ENCODE measurements around the gene ATXN2L.
A peak's percentile ranks its signal among the peaks of the same experiment; 100 is the strongest.
"Not testable (repeated sequence)": the region's sequence is repeated elsewhere in the genome, so short reads cannot be mapped to it uniquely, and the experiment has no call there.

ATXN2L gene

DNA sequence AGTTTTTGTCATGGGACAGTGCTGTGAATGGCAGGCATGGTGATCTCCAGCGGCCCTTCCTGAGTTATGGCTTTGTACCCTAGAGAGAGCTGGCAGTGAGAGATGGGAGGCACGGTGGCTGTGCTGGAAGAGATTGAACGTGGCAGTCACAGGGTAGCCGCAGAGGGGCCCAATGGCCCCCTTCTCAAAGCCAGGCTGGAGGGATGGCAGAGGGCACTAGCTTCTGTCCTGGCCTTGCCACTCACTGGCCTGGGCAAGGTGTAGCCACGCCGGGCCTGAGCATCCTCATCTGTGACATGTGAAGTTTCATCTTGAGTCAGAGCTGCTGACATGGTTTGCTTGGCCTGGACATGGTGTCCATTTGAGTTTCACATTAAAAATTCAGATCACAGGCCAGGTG, 51.6 kb downstream of the ATXN2L start:
- no peak for DNase-seq

DNA sequence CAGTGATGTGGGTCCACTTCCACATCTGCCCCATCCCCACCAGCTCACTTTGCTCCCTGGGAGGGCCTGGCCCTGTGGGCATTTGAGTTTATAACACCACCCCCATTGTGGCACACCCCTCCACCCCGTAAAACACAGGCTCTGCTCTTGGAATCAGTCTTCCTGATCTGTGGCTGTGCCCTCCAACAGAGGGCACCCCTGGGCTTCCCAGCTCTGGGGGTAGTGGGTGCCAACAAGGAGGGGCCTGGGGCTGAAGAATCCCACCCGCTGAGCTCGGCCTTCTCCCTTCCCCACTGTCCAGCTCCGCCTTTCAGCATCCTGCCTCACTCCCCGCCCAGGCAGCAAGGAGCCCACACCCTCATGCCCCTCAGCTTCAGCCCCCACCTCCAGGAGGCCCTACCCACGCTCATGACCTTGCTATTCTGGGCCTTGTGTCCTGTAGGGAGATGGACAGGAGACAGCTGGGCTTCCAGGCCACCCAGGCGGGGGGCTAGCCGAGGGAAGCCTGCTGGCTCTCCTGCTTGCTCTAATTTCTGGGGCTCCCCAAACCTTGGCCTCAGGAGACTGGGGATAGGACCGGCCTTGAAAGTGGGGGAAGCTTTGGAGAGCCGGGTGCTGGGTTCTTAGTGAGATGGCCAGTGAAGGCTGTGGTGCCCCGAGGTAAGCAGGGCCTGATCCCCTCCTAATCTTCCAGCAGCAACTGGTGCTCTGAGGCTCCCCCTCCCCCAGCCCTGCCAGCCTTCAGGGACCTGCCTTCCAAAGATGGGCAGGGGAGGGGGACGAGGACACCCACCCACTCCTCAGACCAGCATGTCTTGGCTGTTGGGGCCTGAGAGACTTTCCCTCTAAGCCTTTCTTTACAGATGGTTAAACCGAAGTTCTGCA, 52.6 kb downstream of the ATXN2L start:
- DNase-seq, result no peak

DNA sequence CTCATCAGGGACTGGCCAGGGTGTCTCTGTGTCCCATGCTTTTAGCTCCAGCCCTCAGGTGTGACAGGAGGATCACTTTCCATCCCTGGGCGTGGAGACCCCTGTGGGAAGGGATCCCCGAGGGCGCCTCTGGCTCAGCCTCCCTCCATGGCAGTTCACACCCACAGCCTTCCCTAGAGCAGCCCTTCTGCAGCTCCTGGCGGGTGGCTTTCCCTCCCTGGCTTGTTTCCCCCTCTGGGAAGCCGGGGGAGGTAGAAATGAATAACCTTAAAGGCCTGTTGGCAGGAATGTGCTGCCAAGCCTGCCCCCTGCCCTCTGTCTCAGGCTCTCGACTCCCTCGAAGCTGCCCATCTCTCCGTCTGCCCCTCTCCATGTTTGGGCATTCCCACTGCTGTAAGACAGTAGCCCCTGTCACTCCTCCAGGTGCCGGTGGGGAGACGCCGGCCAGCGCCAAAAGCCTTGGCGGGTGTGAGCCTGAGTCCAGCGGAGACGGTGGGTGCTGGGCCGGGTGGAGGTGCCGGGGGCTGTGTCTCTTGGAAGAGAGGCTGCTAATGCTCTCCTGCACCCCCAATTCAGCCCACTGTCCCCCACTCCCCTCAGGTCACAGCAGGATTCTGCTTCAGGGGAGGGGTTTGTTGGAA, 53.3 kb downstream of the ATXN2L start:
- no peak for DNase-seq

GRCh38 chr16:28876973-28877654, 54.3 kb downstream of the ATXN2L start:
- no peak for DNase-seq

GRCh38 chr16:28877655-28878000, 54.8 kb downstream of the ATXN2L start:
- DNase-seq, result no peak

GRCh38 chr16:28878083-28878926, 55.5 kb downstream of the ATXN2L start, which contains the start of gene ATP2A1:
TSS of gene ATP2A1 (plus strand) at chr16:28878488. CDS start at chr16:28878672, 184 bp downstream.
- no peak for DNase-seq

DNA sequence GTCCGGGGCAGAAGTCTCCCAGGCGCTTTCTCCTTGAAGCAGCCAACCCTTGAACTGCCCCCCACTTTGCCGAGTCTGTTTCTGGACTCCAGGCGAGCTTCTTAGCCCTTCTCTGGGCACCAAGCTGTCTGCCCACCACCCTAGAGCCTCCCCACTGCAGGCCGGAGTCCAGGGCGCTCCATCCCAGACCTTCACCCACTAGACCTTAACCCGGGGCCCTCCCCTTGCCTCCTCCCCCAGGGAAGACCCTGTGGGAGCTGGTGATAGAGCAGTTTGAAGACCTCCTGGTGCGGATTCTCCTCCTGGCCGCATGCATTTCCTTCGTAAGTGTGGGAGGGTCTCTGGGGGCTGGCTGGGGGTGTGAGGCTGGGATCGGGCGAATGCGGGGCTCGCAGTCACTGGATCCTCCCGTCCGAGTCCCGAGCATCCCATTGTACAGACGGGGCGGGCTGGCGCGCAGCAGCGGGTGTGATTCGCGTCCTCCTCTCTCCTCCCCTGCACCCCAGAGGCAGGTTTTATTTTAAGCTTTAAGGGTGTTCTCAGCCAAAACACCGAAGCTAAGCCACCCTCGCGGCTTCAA, 56.6 kb downstream of the ATXN2L start:
- no peak for DNase-seq

- peak; percentile 87 to 89 for DNase-seq
These were observed 57.2 kb downstream of the ATXN2L start for GRCh38 chr16:28879841-28880588.

- no peak for DNase-seq
These were observed 57.8 kb downstream of the ATXN2L start for GRCh38 chr16:28880589-28880915.

- DNase-seq, result no peak
These were observed 58.2 kb downstream of the ATXN2L start for GRCh38 chr16:28880955-28881354.

DNA sequence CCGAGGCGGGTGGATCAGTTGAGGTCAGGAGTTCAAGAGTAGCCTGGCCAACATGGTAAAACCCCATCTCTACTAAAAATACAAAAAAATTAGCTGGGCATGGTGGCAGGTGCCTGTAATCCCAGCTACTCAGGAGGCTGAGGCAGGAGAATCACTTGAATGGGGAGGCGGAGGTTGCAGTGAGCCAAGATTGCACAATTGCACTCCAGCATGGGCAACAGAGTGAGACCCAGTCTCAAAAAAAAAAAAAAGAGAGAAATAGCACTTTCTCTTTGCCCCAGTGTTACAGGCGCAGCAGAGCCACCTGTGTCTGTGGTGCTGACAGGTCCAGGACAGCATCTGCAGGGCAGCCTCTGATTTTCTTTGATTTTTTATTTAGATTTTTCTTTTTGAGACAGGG, 58.8 kb downstream of the ATXN2L start:
- DNase-seq, result not testable (repeated sequence)

GRCh38 chr16:28882551-28883160, 59.9 kb downstream of the ATXN2L start:
- no peak for DNase-seq

- no peak for DNase-seq
These were observed 60.6 kb downstream of the ATXN2L start for GRCh38 chr16:28883221-28883996.

GRCh38 chr16:28884045-28884444, 61.2 kb downstream of the ATXN2L start:
- DNase-seq, result no peak

Data from activated CD4-positive, alpha-beta T cell treated with anti-CD3 and anti-CD28 coated beads for 4 hours (primary cell).